Measurements from ENCODE around the gene EMC8. TPM values are rescaled to one million over a fixed set of nuclear protein-coding genes. Genes with fewer than 3 reads are reported as not detected.

Gene EMC8
- polyA plus RNA-seq, 1 of the 3 experiments (the other 2 are of a cell fraction): 45.9 TPM

GRCh38 chr16:85751698-85752501 lies 47.4 kb downstream of the EMC8 start:
- ChIA-PET CTCF (interaction anchor here (0.8 to 1.3 kb wide), 6 partner anchors 14 to 90 kb away, joined by 3 read pairs; no protein-coding TSS in a partner anchor), POLR2A (no interaction called here)
- H3K79me2 ChIP-seq (ENCODE audit: insufficient read depth): peaks cover 19% of the 10 kb centered on the region
- H3K9me2 ChIP-seq: no peaks in the 10 kb centered on the region
- no peak for DNase-seq
- H3K9me3 ChIP-seq: no peaks in the 10 kb centered on the region
- H3K27ac ChIP-seq (ENCODE audit: low read depth in 2 of 2, low read length in 1 of 2): peak overlapping the region in 1 of 2 experiments; percentile 11; a peak in 1 of 4 replicates
- peaks cover 12 to 14% of the 10 kb centered on the region in 2 experiments; a peak in 2 of 4 replicates for H3K4me1 ChIP-seq (ENCODE audit: control insufficient read depth in 1 of 2, insufficient read depth in 2 of 2, low read depth in 1 of 2, low read length in 1 of 2)
- peaks cover 10% of the 10 kb centered on the region for H3F3A ChIP-seq (replicated peaks; ENCODE audit: insufficient read depth)
- H2AFZ ChIP-seq (ENCODE audit: low read depth): no peak overlapping the region
- H3K27me3 ChIP-seq (ENCODE audit: insufficient read depth): no peaks in the 10 kb centered on the region
- H3K9ac ChIP-seq: no peak overlapping the region
- WGBS (ENCODE audit: low lambda C conversion rate): 26% methylated on average over 6 of the region's 15 CpGs
- peak overlapping the region in 1 of 2 experiments; percentile 84; a peak in 2 of 4 replicates for H3K4me3 ChIP-seq (ENCODE audit: low read depth in 2 of 2, low read length in 1 of 2)
- H3K4me2 ChIP-seq: peak overlapping the region; percentile 81
- no peaks in the 10 kb centered on the region for H4K20me1 ChIP-seq (ENCODE audit: insufficient read depth)
- no peaks in the 10 kb centered on the region for H3K36me3 ChIP-seq (replicated peaks in 1 of 2; ENCODE audit: control insufficient read depth in 1 of 2, insufficient read depth in 2 of 2, low read length in 1 of 2)
- TF ChIP-seq REST (IDR thresholded peaks at IDR 0.05; ENCODE audit: low read depth, low read length): no peak
- no peak for TF ChIP-seq EZH2phosphoT487 (IDR thresholded peaks at IDR 0.05; ENCODE audit: borderline replicate concordance, low read depth)
- TF ChIP-seq GATA2 (CRISPR knock-in tag; IDR thresholded peaks at IDR 0.05): no peak
- TF ChIP-seq FOXJ3 (CRISPR knock-in tag; IDR thresholded peaks at IDR 0.05): no peak
- TF ChIP-seq MEF2A (IDR thresholded peaks at IDR 0.05; ENCODE audit: borderline replicate concordance, low read depth): no peak; the same call in 1 of the 2 replicates
- TF ChIP-seq MXI1 (IDR thresholded peaks at IDR 0.05; ENCODE audit: low read depth, low read length): no peak
- no peak for TF ChIP-seq SMC3 (IDR thresholded peaks at IDR 0.05; ENCODE audit: low read depth, low read length)
- TF ChIP-seq TEAD4 (IDR thresholded peaks at IDR 0.05; ENCODE audit: borderline replicate concordance, insufficient read depth): no peak
- no peak for TF ChIP-seq RFX5 (IDR thresholded peaks at IDR 0.05; ENCODE audit: low read length)
- TF ChIP-seq TAF1 (IDR thresholded peaks at IDR 0.05; ENCODE audit: borderline replicate concordance, low read depth, low read length): no peak
- TF ChIP-seq ZBTB33 (IDR thresholded peaks at IDR 0.05; ENCODE audit: borderline replicate concordance, low read depth): no peak
- no peak; a peak in 1 of 4 replicates for TF ChIP-seq EP300 (IDR thresholded peaks at IDR 0.05; ENCODE audit: borderline replicate concordance in 1 of 2, low read depth in 1 of 2, low read length in 1 of 2)
- no peak for TF ChIP-seq POLR2AphosphoS5 (IDR thresholded peaks at IDR 0.05; ENCODE audit: low read depth, low read length)
- no peak for TF ChIP-seq USF2 (IDR thresholded peaks at IDR 0.05; ENCODE audit: borderline replicate concordance, low read depth, low read length)
- no peak for TF ChIP-seq GABPA (IDR thresholded peaks at IDR 0.05; ENCODE audit: low read depth)
- 0 out of 2 replicates have a peak, but pooled peaks have one; percentile 19 for TF ChIP-seq RXRA (IDR thresholded peaks at IDR 0.05; ENCODE audit: borderline replicate concordance, low read depth)
- TF ChIP-seq ELF1 (IDR thresholded peaks at IDR 0.05): no peak
- TF ChIP-seq TCF12 (IDR thresholded peaks at IDR 0.05): peak; percentile 60
- TF ChIP-seq RCOR1 (IDR thresholded peaks at IDR 0.05; ENCODE audit: low read length): no peak
- no peak for TF ChIP-seq MAX (IDR thresholded peaks at IDR 0.05; ENCODE audit: low read depth)
- TF ChIP-seq PBX3 (IDR thresholded peaks at IDR 0.05): peak; percentile 62
- TF ChIP-seq JUND (IDR thresholded peaks at IDR 0.05): no peak
- no peak for TF ChIP-seq RAD21 (IDR thresholded peaks at IDR 0.05; ENCODE audit: low read length)
- TF ChIP-seq NRF1 (IDR thresholded peaks at IDR 0.05; ENCODE audit: low read depth, low read length): no peak
- no peak for TF ChIP-seq FOXM1 (IDR thresholded peaks at IDR 0.05; ENCODE audit: low read depth)
- no peak for TF ChIP-seq CHD2 (IDR thresholded peaks at IDR 0.05; ENCODE audit: low read length, partially characterized antibody)
- 0 out of 2 replicates have a peak, but pooled peaks have one; percentile 24 for TF ChIP-seq FOSL2 (IDR thresholded peaks at IDR 0.05; ENCODE audit: borderline replicate concordance, low read depth)
